ENCODE data around the gene SNCAIP.

Gene SNCAIP

GRCh38 chr5:122415801-122416120, 103.7 kb downstream of the SNCAIP start:
- no peaks in the 10 kb centered on the region for H3K9me3 ChIP-seq (ENCODE audit: low read length)
- H3K36me3 ChIP-seq (ENCODE audit: insufficient read depth, low read length), result no peaks in the 10 kb centered on the region
- no peaks in the 10 kb centered on the region for H3K9me2 ChIP-seq (ENCODE audit: low read depth, low read length)
- H2AFZ ChIP-seq (ENCODE audit: low read length), result no peak overlapping the region
- no peak overlapping the region for H3K4me3 ChIP-seq (ENCODE audit: low read depth, low read length, poor library complexity, severe bottlenecking)
- H3K27ac ChIP-seq (ENCODE audit: low read depth, low read length, poor library complexity, severe bottlenecking), result no peak overlapping the region
- H4K20me1 ChIP-seq (ENCODE audit: insufficient read depth, low read length), result no peaks in the 10 kb centered on the region
- no peak overlapping the region for H3K9ac ChIP-seq (ENCODE audit: low read length)
- no peaks in the 10 kb centered on the region for H3K79me2 ChIP-seq (ENCODE audit: insufficient read depth, low read length)
- TF ChIP-seq EZH2 (IDR thresholded peaks at IDR 0.05; ENCODE audit: borderline replicate concordance, low read length) (no peak), CTCF (IDR thresholded peaks at IDR 0.05; ENCODE audit: low read length) (no peak)
- H3K27me3 ChIP-seq (ENCODE audit: insufficient read depth, low read length), result no peaks in the 10 kb centered on the region
- H3K4me1 ChIP-seq (ENCODE audit: insufficient read depth, low read length, severe bottlenecking), result peaks cover 36% of the 10 kb centered on the region
- H3F3A ChIP-seq (ENCODE audit: insufficient read depth, low read length), result no peaks in the 10 kb centered on the region
- no peak overlapping the region for H3K4me2 ChIP-seq (ENCODE audit: low read length)

GRCh38 chr5:122419142-122419894, 107.3 kb downstream of the SNCAIP start:
- H3K4me1 ChIP-seq (ENCODE audit: insufficient read depth, low read length, severe bottlenecking), result peaks cover 10% of the 10 kb centered on the region
- H3K4me2 ChIP-seq (ENCODE audit: low read length), result no peak overlapping the region
- no peaks in the 10 kb centered on the region for H3F3A ChIP-seq (ENCODE audit: insufficient read depth, low read length)
- no peak overlapping the region for H2AFZ ChIP-seq (ENCODE audit: low read length)
- H3K27ac ChIP-seq (ENCODE audit: low read depth, low read length, poor library complexity, severe bottlenecking), result no peak overlapping the region
- no peak overlapping the region for H3K9ac ChIP-seq (ENCODE audit: low read length)
- no peaks in the 10 kb centered on the region for H3K9me3 ChIP-seq (ENCODE audit: low read length)
- no peaks in the 10 kb centered on the region for H4K20me1 ChIP-seq (ENCODE audit: insufficient read depth, low read length)
- H3K36me3 ChIP-seq (ENCODE audit: insufficient read depth, low read length), result no peaks in the 10 kb centered on the region
- no peak overlapping the region for H3K4me3 ChIP-seq (ENCODE audit: low read depth, low read length, poor library complexity, severe bottlenecking)
- H3K79me2 ChIP-seq (ENCODE audit: insufficient read depth, low read length), result no peaks in the 10 kb centered on the region
- H3K27me3 ChIP-seq (ENCODE audit: insufficient read depth, low read length), result no peaks in the 10 kb centered on the region
- H3K9me2 ChIP-seq (ENCODE audit: low read depth, low read length), result no peaks in the 10 kb centered on the region
- TF ChIP-seq CTCF (IDR thresholded peaks at IDR 0.05; ENCODE audit: low read length), result no peak
- TF ChIP-seq EZH2 (IDR thresholded peaks at IDR 0.05; ENCODE audit: borderline replicate concordance, low read length), result no peak

GRCh38 chr5:122420091-122420490, 108.1 kb downstream of the SNCAIP start:
- Histone ChIP-seq H3K9ac (ENCODE audit: low read length) (no peak overlapping the region), H3K9me3 (ENCODE audit: low read length) (no peaks in the 10 kb centered on the region), H3K4me3 (ENCODE audit: low read depth, low read length, poor library complexity, severe bottlenecking) (no peak overlapping the region), H3K9me2 (ENCODE audit: low read depth, low read length) (no peaks in the 10 kb centered on the region), H3K27me3 (ENCODE audit: insufficient read depth, low read length) (no peaks in the 10 kb centered on the region), H3F3A (ENCODE audit: insufficient read depth, low read length) (no peaks in the 10 kb centered on the region), H3K36me3 (ENCODE audit: insufficient read depth, low read length) (no peaks in the 10 kb centered on the region), H3K79me2 (ENCODE audit: insufficient read depth, low read length) (no peaks in the 10 kb centered on the region), H4K20me1 (ENCODE audit: insufficient read depth, low read length) (no peaks in the 10 kb centered on the region), H3K4me2 (ENCODE audit: low read length) (no peak overlapping the region), H3K27ac (ENCODE audit: low read depth, low read length, poor library complexity, severe bottlenecking) (no peak overlapping the region), H3K4me1 (ENCODE audit: insufficient read depth, low read length, severe bottlenecking) (peaks cover 3% of the 10 kb centered on the region), H2AFZ (ENCODE audit: low read length) (no peak overlapping the region)
- TF ChIP-seq CTCF (IDR thresholded peaks at IDR 0.05; ENCODE audit: low read length) (no peak), EZH2 (IDR thresholded peaks at IDR 0.05; ENCODE audit: borderline replicate concordance, low read length) (no peak)

All from OCI-LY1 (cell line).